Measurements from ENCODE around the gene CHEK2.
"Not testable (repeated sequence)": the region's sequence is repeated elsewhere in the genome, so short reads cannot be mapped to it uniquely, and the experiment has no call there.

The CHEK2 gene

DNA sequence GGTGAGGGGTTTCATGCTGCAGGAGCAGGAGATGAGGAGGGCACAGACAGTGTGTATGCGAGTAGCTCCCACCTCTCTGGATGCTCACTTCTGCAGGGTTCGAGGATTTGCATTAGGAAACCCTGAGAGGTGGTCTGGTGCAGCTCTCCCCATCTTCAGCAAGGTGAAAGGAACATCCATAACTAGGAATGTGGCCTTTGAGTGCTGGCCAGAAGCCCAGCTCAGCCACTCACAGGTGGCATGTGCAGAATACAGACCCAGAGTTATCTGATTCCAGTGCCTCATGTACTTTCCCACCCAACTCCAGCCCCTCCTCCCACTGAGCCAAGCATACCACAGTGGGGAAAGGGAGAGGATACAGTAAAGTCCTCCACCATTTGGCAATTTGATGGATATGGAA lies 51.8 kb downstream of the CHEK2 start:
- DNase-seq (ENCODE audit: low spot score): not testable (repeated sequence)

DNA sequence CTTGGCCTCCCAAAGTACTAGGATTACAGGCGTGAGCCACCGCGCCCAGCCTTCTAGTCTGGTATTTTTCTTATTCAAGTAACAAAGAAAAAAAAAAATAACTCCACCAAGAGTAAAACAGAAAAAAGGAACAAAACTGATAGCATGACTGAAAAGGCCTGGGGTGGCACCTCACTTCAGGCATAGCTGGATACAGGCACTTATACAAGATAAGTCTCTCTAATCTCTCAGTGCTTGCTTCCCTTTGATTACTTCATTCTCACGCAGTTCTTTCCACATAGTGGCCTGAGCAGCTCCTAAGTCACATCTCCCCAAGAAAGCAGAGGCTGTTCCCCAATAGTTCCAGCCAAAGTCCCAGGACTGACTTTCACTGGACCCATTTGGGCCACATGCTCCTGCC lies 58.7 kb downstream of the CHEK2 start:
- not testable (repeated sequence) for DNase-seq (ENCODE audit: low spot score)

DNA sequence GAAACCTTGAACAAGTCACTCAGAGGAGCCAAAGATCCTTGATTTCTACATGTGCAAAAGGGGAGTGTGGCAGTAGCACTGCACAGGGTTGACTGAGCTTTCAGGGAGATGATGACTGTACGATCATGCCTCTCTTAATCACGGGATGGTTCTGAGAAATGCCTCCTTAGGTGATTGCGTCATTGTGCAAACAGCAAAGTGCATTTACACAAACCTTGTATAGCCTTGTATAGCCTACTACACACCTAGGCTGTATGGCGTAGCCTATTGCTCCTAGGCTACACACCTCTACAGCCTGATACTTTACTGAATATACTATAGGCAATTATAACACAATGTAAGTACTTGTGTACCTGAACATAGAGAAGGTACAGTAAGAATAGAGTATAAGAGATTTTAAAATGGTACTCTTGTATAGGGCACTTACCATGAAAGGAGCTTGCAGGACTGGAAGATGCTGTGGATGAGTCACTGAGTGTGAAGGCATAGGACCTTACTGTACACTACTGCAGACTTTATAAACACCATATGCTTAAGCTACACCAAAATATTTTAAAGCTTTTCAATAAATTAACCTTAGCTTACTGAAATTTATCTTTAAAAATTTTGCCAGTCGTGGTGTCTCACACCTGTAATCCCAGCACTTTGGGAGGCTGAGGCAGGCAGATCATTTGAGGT lies 60.7 kb downstream of the CHEK2 start:
- DNase-seq (ENCODE audit: low spot score): not testable (repeated sequence)

DNA sequence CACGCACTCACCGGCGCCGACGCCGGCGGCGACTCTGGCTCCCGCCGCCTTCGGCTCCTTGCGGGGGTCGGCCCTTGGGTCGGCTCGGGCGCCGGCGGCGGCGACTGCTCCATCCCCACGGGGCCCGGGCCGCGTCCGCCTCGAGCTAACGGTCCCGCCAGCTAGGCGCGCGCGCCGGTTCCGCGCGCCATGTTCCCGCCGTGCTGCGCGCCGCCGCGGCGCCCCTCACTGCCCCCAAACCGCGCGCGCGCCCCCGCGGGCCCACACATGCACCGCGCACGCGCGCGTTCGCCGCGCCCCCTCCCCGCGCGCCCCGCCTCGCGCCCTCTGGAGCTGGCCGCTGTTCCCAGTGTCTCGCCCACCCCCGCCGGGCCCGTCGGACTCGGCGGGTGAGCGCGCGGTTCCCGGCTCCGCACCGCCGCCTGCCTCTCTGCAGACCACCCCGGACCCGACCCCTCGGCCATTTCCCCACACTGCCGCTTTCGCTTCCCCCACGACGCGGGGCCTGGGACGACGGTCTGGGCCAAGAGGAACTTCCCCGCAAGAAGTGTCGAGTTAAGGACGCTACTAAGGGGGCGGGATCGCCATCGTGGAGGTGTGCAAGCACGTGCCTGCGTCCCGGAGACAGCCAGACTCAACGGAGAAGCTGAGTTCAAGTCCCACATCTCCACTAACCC lies 61.9 kb downstream of the CHEK2 start, which contains the start of gene TTC28:
Gene TTC28, minus strand, starts transcription at position 230 of the 677 bp plus-strand sequence. Its CDS starts 117 bp downstream, at position 113.
- peak; percentile 80 for DNase-seq (ENCODE audit: low spot score)

- peak; percentile 14 for DNase-seq (ENCODE audit: low spot score)
Measured at GRCh38 chr22:28678778-28679610, 62.6 kb downstream of the CHEK2 start.

DNA sequence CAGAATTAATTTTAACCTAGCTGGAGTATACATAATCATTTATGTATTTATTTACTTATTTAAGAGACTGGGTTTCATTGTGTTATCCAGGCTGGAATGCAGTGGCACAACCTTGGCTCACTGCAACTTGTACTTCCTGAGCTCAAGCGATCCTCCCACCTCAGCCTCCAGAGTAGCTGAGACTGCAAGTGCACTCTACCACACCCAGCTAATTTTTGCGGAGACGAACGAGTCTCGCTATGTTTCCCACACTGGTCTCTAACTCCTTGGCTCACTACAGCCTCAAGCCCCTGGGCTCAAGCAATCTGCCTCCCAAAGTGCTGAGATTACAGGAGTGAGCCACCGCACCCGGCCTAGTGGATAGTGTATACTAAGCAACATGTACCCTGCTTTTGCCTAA lies 63.5 kb downstream of the CHEK2 start:
- not testable (repeated sequence) for DNase-seq (ENCODE audit: low spot score)

DNA sequence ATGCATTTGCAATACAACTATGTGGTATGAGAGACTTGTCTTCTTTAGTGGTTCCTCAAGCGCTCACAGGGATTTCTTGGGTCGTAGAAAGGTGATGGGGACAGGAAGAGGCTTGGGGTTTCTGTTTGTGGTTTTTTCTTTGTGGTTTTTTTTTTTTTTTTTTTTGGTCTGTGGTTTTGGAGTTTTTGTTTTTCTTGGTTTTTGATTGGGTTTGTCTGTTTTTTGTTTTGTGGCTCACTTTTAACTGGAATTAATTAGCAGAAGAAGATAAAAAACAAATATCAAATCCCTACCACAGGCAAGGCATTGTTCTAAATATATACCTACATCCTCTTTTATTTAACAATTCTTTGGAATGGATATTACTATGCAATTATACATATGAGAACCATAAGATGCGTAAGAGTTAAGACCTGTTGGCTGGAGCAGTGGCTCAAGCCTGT lies 67.5 kb downstream of the CHEK2 start:
- DNase-seq (ENCODE audit: low spot score): no peak

DNA sequence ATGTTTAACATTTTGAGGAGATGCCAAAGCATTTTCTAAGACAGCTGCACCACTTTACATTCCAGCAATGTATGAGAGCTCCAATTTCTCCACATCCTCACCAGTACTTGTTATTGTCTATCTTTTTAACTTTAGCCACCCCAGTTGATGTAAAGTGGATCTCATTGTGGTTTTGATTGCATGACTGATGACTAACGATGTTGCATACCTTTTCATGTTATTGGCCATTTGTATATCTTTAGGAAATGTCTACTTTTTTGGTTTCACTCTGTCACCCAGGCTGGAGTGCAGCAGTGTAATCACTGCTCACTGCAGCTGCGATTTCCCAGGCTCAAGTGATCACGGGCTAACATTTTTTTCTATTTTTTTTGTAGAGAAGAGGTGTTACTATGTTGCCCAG lies 70.9 kb downstream of the CHEK2 start:
- no peak for DNase-seq (ENCODE audit: low spot score)

DNA sequence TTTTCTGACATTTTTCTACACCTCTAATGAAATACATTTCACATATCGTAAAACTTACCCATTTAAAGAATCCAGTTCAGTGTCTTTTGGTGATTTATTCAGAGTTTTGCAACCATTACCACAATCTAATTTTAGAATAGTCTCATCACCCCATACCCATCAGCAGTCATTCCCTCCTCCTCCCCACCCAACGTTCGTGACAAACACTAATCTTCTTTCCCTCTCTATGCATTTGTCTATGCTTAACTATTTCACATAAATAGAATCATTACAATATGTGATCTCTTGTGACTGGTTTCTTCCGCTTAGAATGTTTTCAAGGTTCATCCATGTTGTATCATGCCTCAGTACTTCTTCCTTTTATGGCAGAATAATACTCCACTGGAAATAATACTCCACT lies 71.5 kb downstream of the CHEK2 start:
- no peak for DNase-seq (ENCODE audit: low spot score)

- no peak for DNase-seq (ENCODE audit: low spot score)
Measured at GRCh38 chr22:28669387-28669786, 72.2 kb downstream of the CHEK2 start.

- not testable (repeated sequence) for DNase-seq (ENCODE audit: low spot score)
Measured at GRCh38 chr22:28663569-28663942, 78.1 kb downstream of the CHEK2 start.

DNA sequence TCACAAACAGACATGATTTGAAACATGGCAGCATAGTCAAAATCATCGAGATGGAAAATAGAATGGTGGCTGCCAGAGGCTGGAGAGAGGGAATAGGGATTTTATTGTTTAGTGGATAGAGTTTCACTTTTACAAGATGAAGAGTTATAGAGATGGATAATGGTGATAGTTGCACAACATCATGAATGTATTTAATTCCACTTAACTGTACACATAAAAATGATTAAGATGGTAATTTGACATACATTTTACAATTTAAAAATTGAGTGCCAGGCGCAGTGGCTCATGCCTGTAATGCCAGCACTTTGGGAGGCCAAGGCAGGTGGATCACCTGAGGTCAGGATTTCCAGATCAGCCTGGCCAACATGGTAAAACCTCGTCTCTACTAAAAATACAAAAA lies 83.2 kb downstream of the CHEK2 start:
- DNase-seq (ENCODE audit: low spot score): no peak

DNA sequence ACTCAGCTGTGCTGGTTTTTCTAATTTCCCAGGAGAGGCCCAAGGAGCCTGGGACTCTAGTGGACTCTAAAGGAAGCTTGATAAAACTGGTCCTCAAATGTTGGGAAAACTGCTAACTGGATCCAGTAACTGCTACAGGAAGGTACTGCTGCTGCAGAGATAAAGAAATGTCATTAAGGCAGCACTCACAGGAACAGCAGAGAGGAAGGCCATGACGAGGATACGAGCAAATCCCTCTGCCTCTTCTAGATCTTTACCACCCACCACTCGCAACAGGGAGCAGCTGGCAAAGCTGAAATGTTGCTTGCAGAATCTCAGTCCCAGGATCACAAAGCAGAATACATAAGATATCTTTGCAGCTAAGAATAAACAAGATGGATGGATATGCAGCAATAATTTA lies 85.4 kb downstream of the CHEK2 start:
- peak; percentile 21 for DNase-seq (ENCODE audit: low spot score)

GRCh38 chr22:28650463-28650862 lies 91.2 kb downstream of the CHEK2 start:
- no peak for DNase-seq (ENCODE audit: low spot score)

DNA sequence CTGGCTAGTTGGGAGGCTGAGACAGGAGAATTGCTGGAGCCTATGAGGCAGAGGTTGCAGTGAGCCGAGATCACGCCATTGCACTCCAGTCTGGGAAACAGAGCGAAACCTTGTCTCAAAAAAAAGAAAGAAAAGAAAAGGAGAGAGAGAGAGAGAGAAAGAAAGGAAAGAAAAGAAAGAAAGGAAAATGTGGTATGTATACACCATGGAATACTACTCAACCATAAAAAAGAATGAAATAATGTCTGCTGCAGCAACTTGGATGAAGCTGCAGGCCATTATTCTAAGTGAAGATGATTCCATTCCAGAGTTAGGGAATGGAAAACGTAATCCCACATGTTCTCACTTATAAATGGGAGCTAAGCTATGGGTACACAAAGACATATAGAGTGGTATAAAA lies 92.8 kb downstream of the CHEK2 start:
- no peak for DNase-seq (ENCODE audit: low spot score)

DNA sequence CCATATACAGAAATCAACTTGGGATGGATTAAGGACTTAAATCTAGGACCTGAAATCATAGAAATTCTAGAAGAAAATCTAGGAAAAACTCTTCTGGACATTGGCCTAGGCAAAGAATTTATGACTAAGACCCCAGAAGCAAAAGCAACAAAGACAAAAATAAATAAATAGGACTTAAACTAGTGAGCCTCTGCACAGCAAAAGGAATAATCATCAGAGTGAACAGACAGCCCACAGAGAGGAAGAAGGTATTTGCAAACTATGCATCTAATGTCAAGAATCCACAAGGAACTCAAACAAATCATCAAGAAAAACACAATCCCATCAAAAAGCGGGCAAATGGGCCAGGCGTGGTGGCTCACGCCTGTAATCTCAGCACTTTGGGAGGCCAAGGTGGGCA lies 94.4 kb downstream of the CHEK2 start:
- DNase-seq (ENCODE audit: low spot score): no peak

DNA sequence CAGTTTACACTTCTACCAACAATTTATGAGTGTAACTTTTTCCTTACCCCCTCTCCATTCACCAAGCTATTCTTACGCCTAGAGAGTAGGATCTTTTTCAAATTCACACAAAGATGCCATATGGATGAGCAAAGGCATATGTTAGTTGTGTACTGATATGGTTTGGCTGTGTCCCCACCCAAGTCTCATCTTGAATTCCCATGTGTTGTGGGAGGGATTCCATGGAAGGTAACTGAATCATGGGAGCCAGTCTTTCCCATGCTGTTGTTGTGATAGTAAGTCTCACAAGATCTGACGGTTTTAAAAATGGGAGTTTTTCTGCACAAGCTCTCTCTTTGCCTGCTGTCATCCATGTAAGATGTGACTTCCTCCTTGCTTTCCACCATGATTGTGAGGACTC lies 102.3 kb downstream of the CHEK2 start:
- no peak for DNase-seq (ENCODE audit: low spot score)
